NCI-H146 (cell line): Measurements from ENCODE around the gene PLEKHN1.

Experiments used
- DNase-seq: peaks from one replicate; lab custom pipeline; 2025; lab: John Stamatoyannopoulos, UW

PLEKHN1 gene

DNA sequence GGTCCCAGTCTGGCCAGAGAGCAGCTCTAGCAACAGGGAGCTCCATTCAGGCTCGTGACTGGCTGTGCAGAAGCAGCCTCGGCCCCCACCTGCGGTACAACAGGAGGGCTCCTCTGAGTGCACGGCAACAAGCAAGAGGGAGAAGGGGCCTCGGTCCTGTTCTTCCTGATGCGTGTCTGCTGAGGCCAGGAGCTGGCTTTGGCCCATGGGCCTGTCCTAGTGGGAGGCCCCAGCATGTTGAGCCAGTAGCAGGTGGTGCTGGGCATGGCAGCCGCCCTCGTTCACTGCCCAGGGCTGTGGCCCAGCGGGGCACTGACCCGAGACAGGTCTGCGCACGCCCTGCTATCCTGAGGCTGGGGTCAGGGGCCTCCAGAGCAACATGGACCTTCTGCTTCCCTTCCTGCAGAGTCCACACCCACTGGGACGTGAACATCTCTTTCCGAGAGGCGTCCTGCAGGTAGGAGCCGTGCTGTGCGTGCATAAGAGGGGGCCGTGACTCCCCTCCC is 35.6 kb upstream of the PLEKHN1 start:
- peak; percentile 82 for DNase-seq

DNA sequence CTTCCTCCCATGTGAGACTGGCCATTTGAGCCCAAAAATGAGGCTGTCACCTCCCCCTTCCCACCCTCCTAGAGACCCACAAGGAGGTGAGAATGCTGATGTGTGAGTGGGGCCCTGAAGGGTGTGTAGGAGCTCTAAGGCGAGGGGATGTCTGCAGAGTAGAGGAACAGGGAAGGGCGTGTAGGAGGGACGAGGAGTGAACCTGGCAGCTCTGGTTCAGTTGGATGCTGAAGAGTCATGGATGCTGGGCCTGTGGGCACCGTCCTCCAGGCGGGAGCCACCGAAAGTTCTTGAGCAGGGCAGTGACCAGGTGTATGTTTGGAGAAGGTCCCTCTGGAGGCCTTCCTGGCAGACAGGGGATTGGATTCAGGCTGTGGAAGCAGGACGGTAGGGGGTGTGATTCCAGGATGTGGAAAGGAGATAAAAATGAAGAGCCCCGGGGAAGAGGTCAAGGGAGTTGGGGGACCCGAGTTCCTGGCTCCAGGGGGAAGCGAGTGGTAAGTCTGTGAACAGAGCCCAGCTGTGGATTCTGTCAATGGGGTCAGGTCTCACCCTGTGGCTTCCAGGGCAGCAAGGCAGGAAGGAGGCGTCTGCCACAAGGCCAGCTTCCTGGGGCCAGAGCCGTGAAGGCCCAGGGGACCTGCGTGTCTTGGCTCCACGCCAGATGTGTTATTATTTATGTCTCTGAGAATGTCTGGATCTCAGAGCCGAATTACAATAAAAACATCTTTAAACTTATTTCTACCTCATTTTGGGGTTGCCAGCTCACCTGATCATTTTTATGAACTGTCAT is 34.7 kb upstream of the PLEKHN1 start:
- no peak for DNase-seq

DNA sequence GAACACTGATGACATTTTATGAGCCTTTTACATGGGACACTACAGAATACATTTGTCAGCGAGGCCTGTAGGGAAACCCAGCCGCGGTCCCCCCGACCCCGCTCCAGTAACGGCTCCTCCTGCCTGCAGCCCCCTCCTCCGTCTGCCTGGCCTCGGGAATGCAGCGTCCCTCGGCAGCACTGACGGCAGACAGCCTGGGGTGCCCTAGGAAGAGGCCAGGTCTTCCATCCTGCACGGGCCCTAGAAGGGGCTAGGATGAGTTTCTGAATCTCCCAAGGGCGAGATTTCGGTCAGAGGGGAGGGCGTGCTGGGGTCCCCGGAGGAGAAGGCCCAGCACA is 34.1 kb upstream of the PLEKHN1 start:
- no peak for DNase-seq

DNA sequence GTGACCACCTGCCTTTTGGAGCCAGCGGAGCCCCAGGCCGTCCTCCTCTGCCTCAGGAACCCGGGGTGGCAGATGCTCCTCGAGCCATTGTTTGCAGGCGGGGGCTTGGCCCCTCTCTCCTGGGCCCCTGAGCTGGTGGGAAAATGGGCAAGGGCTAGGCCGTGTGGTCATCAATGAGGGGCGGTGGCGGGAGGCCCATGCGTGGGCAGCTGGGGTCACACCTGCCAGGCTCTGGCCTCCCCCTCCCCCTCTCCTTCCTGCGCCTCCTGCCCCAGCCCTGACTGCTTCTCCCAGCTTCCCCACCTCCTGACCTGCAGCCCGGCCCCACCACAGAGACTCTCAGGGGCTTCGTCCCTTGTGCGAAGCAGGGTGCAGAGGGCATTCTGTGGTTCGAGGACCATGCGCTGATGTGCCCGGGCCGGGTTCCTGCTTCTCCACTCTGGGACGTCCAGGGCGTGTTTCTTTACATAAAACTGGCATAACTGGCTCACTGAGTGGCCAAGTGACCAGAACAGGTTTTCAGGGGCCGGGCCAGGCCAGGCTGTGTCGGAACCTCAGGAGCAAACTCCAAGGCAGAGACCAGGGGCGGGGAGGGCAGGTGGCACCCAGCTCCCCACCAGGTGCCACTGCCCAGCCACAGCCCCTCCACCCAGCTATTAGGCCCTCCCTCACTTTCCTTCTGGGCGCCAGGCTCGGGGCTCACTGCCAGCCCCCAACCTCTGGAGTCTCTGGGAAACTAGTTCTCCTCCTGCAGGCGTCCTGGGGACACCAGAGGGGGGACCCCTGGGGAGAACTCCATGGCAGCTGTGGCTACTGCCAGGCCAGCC is 33.3 kb upstream of the PLEKHN1 start:
- no peak for DNase-seq

DNA sequence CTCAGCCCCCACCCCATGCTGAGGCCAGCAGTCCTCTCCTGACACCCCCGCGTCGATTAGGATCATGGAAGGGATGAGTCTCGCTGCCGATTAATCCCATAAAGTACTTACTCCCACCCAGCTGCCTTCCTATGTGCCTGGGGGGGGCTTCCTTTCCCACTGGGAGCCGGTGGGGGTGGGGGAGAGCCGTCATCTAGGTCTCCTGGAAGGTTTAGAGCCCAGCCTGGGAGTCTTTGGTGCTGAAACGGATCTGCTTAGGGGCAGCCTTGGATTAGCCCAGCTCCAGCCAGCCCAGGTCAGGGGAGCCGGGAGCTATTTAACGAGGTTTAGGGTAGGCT is 32.7 kb upstream of the PLEKHN1 start:
- DNase-seq: no peak

DNA sequence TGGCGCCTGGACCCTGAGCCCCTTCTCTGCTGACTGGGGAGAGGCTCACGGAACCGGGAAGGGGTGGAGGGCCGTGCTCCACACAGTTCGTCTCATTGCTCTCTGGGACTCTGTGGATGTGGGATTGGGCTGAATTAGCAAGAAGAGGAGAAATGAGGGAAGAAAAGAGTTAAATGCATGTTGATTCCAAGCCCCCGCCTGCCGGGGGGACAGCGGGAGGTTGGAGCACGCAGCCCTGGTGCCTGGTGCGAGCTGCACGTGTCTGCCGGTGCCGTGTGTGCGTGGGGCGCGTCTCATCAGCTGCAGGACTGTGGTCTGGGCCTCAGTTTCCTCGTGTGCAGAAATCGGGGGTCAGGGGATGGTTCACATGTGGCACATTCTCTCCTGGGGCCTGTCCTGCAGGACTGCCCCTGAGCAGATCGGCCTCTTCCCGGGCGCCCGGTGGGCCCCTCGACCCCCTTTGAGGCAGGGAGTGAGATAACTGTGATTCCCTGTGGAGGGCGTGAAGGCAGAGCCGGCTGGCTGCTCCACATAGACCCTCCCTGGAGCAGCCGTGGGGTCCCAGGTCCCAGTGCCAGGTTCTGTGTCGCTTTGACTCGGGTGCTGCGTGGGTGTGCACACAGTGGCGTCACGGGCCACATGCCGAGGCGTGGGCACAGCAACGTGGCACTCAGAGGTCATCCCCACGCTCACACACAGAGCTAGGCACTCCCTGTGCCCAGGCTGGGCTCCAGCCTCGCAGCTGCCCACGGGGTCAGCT is 31.1 kb upstream of the PLEKHN1 start:
- DNase-seq: no peak

DNA sequence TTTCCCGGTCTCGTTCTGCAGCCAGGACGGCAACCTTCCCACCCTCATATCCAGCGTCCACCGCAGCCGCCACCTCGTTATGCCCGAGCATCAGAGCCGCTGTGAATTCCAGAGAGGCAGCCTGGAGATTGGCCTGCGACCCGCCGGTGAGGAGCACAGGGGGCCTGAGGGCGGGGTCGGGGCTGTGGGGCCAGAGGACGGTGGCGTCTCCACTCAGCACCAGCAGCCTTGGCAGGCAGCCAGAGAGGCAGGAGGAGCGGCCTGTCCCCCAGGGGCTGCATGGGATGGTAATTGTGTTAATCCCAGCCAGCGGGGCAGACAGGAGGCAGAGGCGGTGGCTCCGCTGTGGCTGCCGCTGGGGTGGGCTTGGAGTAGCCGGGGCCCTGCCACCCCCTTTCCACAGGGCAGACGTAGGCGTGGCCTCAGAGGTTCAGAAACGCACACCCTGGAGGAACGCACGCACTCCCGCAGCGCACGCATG is 30.5 kb upstream of the PLEKHN1 start:
- peak; percentile 84 for DNase-seq

DNA sequence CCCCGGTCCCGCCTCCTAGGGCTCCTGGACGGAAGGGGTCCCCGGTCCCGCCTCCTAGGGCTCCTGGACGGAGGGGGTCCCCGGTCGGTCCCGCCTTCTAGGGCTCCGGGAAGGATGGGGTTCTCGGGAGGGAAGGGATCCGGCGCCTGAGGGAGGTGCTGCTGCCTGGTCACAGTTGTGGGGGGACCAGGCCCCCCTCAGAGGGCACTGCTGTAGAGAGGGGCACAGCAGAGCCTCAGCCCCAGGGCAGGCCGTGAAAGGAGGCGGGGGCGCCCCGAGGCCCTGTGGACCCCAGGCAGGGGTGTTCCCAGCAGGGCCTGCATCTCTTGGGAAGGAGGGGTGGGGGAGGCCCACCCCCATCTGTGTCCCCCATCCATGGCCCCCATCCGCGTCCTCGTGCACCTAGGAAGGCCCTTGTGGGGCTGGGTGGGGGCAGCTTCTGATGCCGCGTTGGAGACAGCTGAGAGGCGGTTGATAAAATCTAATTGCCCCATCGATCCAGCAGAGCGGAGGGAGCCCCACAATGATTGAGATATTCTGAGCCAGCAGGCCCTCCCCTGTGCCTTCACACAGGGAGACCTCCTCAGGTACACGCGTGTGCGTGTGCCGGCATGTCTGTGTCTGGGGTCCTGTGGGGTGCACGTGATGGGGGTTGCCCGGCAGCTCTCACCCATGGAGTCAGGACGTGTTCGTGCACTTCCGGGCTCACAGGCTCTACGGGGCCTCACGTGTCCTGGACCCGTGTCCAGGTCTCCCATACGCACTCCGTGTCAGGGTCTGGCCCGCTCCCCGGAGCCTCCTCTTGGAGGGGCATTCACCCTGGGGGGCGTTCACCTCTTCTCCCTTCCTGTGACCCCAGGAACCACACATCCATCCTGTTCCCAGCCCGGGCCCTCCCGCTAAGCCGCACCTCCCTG is 29.7 kb upstream of the PLEKHN1 start:
- DNase-seq: no peak

DNA sequence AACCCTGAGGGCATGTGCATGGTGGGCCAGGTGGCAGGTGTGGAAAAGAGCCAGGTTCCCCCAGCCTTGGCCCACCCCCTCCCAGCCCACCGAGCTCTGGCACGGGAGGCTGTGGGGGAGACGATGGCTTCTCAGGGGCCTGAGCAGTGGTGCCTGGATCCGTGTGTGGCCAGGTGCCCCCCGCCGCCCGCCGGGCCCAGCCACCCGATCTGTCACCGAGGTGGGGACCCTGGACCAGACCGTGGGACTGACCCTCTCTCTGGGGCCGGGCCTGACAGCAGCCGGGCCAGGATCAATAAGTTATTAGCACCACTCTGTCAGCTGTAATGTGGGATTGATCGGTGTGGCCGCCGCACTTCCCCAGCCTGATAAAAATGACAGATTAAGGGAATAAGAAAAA is 28.8 kb upstream of the PLEKHN1 start:
- DNase-seq: no peak

DNA sequence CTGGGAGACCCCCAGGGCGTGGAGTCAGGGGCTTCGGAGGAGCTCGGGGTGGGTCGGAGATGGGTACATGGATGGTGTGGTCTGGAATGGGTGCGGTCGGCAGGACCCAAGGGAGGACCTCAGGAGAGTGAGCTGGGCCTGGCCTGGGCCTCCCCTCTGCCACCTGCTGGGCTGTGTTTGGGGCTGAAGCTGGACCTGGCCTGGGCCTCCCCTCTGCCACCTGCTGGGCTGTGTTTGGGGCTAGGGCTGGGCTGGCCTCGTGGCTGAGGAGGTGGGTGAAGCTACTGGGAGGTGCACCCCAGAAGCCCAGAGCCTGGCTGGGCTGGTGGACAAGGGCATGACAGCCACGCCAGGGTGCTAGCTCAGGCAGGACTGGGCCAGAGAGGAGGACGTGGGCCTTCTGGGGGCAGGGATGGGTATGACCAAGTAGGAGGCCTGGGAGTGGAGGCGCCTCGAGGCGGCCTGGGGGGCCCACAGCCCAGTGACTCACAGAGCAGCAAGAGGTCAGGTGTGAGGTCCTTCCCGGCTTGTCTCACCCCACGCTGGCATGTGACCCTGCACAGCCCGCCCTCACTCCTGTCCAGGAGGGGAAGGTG is 28.1 kb upstream of the PLEKHN1 start:
- DNase-seq: no peak

DNA sequence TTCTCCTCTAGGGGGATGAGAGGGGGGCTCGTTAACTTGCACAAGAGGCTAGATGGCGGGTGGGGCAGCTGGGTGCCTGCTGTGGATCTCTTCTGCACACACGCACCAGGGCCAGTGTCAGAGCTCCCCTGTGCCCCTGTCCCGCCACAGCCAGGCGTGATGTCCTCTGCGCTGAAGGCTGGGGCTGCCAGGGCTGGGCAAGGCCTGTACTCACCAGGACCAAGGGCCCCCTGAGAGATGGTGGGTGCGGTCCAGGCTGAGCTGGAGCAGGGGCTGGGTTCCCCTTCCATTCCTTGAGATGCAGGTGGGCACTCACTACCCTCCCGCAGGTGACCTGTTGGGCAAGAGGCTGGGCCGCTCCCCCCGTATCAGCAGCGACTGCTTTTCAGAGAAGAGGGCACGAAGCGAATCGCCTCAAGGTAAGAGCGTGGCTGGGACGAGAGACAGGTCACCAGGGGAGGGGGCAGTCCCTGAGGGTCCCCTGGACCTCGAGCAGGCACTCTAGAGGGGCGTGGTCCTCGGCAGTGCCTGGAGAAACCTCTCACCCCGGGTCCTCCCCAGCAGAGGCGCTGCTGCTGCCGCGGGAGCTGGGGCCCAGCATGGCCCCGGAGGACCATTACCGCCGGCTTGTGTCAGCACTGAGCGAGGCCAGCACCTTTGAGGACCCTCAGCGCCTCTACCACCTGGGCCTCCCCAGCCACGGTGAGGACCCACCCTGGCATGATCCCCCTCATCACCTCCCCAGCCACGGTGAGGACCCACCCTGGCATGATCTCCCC is 27.4 kb upstream of the PLEKHN1 start:
- DNase-seq: no peak

DNA sequence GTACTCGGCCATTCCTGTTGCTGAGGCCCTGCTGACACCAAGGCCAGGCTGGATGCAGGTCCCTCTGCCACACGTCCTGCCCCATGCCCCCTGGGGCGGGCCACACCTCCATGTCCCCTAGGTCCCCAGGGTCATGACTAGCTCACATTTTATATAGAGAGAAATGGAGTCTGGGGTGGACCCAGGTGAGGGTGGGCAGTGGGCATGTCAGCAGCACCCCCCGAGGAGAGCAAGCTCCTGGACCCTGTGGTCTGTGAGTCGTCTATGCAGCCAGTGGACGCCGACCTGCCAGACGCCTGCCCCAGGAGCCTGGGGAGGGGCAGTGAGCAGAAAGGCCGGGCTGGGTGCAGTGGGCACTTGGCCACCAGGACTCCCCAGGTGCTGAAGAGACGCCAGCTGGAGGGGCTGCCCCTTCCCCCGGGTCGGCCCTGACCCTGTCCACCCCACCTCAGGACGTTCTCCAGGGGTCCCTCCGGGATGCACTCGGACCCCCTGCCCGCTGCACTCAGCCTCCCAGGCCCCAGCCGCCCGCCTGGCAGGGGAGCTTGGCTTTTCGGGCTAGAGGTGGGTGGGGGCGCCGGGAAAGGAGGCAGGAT is 26.7 kb upstream of the PLEKHN1 start:
- DNase-seq: no peak

DNA sequence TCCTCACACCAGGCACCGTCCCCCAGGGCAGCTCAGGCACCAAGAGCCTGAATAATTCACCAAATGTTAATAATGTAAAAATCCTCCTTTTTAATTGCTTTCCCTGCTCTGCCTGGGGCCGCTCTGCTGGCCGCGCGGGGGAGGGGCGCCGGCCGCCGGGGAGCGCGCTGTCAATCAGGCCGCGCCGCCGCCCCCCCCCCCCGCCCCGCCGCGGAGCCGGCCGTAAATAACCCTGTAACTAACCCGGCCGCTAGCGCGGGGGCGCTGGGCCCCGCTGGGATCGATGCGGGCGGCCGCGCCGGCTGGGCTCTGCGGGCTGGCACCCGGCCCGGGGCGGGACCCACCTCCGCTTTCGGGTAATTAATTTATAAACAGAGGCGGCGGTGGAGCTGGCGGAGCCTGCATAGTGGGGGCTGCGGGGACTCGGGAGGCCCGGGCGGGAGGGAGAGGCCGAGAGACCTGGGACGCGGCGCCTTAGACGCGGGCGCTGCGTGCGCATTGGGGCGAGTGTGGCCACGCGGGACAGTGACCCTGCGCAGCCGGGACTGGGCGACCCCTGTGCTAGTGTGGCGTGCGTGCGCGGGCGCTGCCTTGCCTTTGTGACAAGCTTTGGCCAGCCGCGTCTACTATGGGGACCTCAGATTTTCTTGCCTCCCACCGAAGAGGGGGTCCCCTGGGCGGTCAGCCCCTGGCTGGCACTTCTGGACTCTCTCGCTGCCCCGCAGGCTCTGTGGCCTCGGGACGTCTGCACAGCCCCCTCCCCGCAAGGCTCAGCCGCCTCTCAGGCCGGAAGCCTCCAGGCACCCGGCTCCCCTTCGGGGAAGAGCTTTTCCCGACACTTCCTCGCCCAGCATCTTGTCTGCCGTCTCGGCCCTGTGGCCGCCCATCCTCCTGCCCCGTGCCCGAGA is 25.9 kb upstream of the PLEKHN1 start:
- DNase-seq: peak; percentile 53

DNA sequence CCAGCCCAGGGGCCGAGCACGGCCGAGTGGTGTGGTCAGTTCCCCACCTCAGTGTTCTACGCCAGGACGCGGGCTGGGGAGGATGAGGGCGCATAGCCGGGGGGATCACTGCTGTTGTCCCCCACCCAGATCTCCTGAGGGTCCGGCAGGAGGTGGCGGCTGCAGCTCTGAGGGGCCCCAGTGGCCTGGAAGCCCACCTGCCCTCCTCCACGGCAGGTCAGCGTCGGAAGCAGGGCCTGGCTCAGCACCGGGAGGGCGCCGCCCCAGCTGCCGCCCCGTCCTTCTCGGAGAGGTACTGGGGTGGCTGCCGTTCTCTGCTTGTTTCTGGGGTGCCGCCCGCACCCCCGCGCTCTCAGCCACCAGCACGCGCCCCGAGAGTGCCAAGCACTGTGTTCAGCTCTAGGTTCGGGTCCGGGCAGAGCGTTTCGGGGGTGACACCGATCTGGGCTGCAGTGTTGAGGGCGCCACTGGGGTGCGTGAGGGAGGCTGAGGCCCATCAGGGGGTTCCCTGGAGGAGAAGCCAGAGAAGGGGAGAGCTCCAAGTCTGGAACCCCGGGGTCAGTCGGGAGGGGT is 25.2 kb upstream of the PLEKHN1 start:
- no peak for DNase-seq

DNA sequence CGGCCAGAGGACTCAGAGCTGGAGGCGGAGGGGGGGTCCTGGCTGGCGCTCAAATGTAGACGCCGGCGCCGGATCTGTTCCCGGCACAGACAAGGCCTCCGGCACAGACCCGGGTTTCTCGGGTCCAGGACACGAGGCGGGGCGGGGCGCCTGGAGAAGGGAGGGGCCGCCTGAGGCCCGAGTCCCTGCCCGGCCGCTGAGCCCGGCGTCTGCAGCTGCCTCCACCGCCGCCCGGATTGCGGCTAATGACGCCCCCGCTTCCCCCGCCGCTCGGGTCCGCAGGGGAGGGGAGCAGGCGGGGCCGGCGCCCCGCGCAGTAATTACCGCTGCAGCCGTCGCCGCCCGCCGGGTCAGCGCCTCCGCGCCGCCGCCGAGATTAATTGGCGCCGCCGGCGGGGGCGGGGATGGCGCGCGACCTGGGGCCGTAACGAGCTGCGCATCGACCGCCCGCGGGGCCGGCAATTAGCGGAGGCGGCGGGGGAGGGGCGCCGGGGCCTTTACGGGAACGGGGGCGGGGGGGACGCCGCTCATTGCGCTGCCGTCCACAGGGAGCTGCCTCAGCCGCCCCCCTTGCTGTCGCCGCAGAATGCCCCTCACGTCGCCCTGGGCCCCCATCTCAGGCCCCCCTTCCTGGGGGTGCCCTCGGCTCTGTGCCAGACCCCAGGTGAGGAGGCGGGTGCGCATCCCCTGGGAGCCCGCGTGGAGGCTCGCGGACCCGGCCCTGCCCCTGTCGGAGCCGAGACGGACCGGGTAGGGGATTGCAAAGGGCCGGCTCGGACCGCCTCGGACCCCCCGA is 24.5 kb upstream of the PLEKHN1 start:
- DNase-seq: peak; percentile 82

DNA sequence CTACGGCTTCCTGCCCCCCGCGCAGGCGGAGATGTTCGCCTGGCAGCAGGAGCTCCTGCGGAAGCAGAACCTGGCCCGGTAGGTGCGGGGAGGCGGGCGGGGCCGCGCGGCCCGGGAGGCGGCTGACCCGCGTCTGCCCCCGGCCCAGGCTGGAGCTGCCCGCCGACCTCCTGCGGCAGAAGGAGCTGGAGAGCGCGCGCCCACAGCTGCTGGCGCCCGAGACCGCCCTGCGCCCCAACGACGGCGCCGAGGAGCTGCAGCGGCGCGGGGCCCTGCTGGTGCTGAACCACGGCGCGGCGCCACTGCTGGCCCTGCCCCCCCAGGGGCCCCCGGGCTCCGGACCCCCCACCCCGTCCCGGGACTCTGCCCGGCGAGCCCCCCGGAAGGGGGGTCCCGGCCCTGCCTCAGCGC is 23.9 kb upstream of the PLEKHN1 start:
- DNase-seq: peak; percentile 35

DNA sequence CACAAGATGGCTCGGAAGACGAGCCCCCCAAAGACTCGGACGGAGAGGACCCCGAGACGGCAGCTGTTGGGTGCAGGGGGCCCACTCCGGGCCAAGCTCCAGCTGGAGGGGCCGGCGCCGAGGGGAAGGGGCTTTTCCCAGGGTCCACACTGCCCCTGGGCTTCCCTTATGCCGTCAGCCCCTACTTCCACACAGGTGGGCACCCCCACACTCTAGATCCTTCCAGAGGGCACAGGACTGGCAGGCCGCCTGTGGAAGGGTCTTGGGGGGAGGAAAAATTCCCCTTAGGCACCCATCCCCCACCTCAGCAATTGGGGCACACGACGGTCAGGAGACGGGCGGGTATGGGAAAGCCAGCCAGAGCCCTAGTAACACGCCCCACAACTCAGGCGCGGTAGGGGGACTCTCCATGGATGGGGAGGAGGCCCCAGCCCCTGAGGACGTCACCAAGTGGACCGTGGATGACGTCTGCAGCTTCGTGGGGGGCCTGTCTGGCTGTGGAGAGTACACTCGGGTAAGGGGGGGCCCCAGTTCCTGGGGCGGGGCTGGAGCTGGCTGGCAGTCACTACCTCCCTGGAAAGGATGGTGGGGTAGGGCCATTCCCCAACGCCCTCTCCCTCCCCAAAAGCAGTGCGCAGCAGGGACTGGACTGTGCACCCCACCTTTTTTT is 23.3 kb upstream of the PLEKHN1 start:
- no peak for DNase-seq
